Fibroblast of mammary gland (primary cell): ENCODE measurements around the gene MYLK3.

Experiments
- DNase-seq: peaks from one replicate; pipeline ENCODE4 v3.0.0-alpha.2; 2010; ENCODE audit warnings: low read depth
- H3K4me3 ChIP-seq: 2 replicates; pipeline ENCODE4 v1.5.1; 2011; ENCODE audit warnings: low read depth, mild to moderate bottlenecking, low read length, moderate library complexity; ENCODE audit not compliant: control insufficient read depth
- CTCF ChIP-seq: conservative IDR thresholded peaks from 2 replicates; pipeline ENCODE4 v1.5.1; 2011; ENCODE audit warnings: low read depth, low read length, inconsistent platforms; ENCODE audit not compliant: control insufficient read depth, insufficient read depth

The MYLK3 gene

GRCh38 chr16:46728806-46729205 lies 19.3 kb downstream of the MYLK3 start:
- DNase-seq, result no peak
- no peak for TF ChIP-seq CTCF
- no peak overlapping the region for H3K4me3 ChIP-seq

GRCh38 chr16:46727630-46728029 lies 20.5 kb downstream of the MYLK3 start:
- DNase-seq, result no peak
- no peak overlapping the region for H3K4me3 ChIP-seq
- no peak for TF ChIP-seq CTCF

GRCh38 chr16:46727184-46727583 lies 21.0 kb downstream of the MYLK3 start:
- no peak for TF ChIP-seq CTCF
- DNase-seq, result no peak
- H3K4me3 ChIP-seq, result no peak overlapping the region

GRCh38 chr16:46721885-46722284 lies 26.3 kb downstream of the MYLK3 start:
- DNase-seq, result no peak
- no peak overlapping the region for H3K4me3 ChIP-seq
- no peak for TF ChIP-seq CTCF

GRCh38 chr16:46720619-46721018 lies 27.5 kb downstream of the MYLK3 start:
- TF ChIP-seq CTCF, result no peak
- H3K4me3 ChIP-seq, result no peak overlapping the region
- DNase-seq, result no peak

- no peak overlapping the region for H3K4me3 ChIP-seq
- no peak for DNase-seq
- no peak for TF ChIP-seq CTCF
Measured at GRCh38 chr16:46719528-46719927, 28.6 kb downstream of the MYLK3 start.

- H3K4me3 ChIP-seq, result no peak overlapping the region
- no peak for TF ChIP-seq CTCF
- DNase-seq, result no peak
Measured at GRCh38 chr16:46718214-46718613, 29.9 kb downstream of the MYLK3 start.
